ENCODE measurements around the gene SLC25A10.
A peak's percentile ranks its signal among the peaks of the same experiment; 100 is the strongest.

The SLC25A10 gene

GRCh38 chr17:81687770-81688541 is 24.1 kb upstream of the SLC25A10 start:
- no peak for DNase-seq (ENCODE audit: low read depth)

DNA sequence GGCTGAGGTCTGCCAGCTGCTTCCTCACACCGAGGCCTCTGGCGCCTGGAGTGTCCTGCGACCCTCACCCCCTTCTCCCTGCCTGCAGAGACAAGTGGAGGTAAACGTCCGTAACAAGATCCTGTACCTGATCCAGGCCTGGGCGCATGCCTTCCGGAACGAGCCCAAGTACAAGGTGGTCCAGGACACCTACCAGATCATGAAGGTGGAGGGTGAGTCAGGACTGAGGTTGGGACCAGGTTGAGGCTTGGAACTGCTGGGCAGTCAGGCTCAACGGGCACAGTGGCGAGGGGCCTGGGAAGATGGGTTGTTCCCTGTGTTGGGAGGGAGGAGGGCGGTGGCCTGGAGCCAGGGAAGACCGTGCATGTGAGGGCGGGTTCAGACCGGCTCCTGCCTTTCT is 23.5 kb upstream of the SLC25A10 start:
- no peak for DNase-seq (ENCODE audit: low read depth)

DNA sequence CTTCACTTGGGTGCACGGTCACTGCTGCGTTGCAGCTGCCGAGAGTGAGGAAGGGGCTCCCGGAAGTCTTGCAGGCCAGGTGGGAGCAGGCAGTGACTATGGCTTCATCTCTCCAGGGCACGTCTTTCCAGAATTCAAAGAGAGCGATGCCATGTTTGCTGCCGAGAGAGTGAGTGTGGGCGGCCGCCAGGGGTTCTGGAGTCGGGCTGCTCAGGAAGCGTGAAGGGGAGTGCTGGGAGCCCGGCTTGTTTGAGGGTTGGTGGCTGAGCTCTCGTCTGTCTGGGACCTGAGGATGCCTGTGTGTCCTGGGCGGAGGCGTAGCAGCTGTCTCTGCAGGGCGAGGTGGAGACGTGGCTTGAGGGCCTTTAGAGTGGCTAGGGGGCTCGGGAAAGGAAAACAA is 22.0 kb upstream of the SLC25A10 start:
- no peak for DNase-seq (ENCODE audit: low read depth)

DNA sequence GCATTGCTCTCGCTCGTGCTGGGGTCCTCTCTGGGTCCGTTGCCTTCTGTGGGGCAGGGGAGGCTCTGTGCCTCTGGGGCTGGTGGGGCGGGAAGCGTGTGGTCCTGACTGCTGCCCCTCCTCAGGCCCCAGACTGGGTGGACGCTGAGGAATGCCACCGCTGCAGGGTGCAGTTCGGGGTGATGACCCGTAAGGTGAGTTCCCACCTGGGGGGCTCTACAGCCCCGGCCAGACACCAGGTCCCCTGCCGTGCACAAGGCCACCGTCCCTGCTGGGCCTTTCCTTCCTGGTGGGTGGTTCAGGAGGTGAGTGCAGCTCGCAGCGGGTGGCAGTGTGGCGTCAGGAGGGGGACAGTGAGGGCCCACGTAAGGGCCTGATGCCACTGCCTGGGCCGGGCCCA is 21.5 kb upstream of the SLC25A10 start:
- no peak for DNase-seq (ENCODE audit: low read depth)

- DNase-seq (ENCODE audit: low read depth): no peak
Observed at GRCh38 chr17:81691196-81691595, 20.9 kb upstream of the SLC25A10 start.

- no peak for DNase-seq (ENCODE audit: low read depth)
Observed at GRCh38 chr17:81691608-81692007, 20.5 kb upstream of the SLC25A10 start.

DNA sequence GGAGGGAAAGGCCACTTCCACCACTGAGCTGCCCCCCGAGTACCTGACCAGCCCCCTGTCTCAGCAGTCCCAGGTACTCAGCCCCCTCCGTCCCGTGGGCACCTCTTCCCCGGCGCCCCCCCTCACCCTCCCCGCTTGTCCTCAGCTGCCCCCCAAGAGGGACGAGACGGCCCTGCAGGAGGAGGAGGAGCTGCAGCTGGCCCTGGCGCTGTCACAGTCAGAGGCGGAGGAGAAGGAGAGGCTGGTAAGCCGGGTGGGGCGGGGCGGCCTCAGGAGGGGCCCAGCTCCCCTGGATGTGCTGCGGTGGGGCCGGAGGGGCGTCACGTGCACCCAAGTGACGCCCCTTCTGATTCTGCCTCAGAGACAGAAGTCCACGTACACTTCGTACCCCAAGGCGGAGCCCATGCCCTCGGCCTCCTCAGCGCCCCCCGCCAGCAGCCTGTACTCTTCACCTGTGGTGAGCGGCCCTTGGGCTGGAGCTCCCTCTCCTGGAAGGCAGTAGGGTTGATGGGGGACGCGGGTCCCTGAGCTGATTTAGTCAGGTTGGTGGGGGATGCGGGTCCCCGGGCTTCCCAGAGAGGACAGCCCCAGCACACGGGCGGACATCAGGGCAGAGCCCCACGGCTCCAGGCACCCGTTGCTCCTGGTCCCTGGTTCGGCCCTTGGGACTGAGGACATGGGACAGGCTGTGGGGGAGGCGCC is 18.4 kb upstream of the SLC25A10 start:
- DNase-seq (ENCODE audit: low read depth): no peak

DNA sequence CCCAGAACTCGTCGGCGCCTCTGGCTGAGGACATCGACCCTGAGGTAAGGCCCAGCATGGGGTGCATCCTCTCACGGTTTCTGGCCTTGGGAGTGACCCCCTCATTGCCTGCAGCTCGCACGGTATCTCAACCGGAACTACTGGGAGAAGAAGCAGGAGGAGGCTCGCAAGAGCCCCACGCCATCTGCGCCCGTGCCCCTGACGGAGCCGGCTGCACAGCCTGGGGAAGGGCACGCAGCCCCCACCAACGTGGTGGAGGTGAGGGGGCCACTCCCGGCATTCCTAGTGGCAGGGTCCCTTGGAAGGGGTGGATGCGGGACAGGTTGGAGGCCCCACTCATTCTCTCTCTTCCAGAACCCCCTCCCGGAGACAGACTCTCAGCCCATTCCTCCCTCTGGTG is 17.3 kb upstream of the SLC25A10 start:
- no peak for DNase-seq (ENCODE audit: low read depth)

DNA sequence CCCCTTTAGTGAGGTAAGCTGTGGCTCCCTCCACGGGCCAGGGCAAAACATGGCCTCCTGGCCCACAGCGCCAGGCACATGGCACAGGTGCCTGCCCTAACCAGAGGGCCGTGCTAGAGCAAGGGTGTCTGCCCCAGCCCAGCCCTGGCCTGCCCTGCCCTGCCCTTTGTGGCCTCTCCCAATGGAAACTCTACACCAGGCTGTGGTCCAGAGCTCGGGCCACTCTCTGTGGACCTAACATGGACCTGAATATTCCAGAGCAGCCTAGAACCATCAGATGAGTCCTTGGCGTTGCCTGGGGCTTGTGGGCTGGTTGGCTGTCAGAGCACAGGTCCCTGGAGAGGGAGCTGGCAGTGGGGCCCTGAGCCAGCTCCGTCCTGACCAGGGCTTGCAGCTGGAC is 16.9 kb upstream of the SLC25A10 start:
- DNase-seq (ENCODE audit: low read depth): no peak

- DNase-seq (ENCODE audit: low read depth): no peak
Observed at GRCh38 chr17:81695801-81696200, 16.3 kb upstream of the SLC25A10 start.

DNA sequence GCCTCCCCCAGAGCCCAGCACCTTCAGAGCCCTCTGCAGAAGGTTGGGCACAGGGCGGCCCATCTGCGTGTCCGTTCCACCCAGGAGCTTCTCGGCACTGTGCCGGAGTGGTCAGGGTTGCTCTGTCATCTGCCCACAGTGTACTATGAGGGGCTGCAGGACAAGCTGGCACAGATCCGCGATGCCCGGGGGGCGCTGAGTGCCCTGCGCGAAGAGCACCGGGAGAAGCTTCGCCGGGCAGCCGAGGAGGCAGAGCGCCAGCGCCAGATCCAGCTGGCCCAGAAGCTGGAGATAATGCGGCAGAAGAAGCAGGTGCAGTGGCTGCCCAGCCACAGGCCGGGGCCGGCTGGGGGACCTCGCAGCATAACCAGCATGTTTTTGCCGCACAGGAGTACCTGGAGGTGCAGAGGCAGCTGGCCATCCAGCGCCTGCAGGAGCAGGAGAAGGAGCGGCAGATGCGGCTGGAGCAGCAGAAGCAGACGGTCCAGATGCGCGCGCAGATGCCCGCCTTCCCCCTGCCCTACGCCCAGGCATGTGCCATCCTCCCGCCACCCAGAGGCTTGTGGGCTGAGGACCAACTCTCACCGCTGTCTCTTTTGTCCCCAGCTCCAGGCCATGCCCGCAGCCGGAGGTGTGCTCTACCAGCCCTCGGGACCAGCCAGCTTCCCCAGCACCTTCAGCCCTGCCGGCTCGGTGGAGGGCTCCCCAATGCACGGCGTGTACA is 15.7 kb upstream of the SLC25A10 start:
- no peak for DNase-seq (ENCODE audit: low read depth)

DNA sequence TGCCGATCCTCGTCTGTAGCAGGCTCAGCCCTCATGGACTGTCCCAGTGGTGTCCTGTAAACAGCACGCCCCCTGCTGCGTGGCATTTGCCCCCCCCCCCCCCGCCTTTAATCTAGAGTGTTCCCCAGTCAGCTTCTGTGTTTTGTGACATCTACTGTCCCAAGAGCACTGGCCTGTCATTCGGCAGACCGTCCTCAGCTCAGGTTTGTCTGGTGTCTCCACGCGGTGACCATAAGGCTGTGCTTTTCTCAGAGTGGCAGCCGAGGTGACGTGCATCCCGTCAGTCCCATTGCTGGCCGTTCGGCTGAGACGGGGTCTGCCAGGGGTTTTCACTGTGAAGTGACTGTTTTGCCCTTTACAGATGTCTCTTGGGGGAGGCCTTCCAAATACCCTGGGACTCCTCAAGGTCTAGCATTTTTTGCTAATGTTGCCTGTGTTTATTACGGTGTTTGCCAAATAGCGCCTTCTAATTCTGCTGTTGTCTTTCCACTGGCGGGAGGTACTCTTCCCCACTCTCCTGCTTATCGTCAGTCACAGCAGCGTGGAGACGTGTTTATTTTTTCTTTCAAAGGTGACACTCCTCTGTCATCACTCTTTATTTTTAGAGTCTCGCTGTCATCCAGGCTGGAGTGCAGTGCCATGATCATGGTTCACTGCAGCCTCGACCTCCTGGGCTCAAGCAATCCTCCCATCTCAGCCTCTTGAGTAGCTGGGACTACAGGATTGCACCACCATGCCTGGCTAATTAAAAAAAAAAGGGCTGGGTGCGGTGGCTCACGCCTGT is 14.6 kb upstream of the SLC25A10 start:
- no peak for DNase-seq (ENCODE audit: low read depth)

DNA sequence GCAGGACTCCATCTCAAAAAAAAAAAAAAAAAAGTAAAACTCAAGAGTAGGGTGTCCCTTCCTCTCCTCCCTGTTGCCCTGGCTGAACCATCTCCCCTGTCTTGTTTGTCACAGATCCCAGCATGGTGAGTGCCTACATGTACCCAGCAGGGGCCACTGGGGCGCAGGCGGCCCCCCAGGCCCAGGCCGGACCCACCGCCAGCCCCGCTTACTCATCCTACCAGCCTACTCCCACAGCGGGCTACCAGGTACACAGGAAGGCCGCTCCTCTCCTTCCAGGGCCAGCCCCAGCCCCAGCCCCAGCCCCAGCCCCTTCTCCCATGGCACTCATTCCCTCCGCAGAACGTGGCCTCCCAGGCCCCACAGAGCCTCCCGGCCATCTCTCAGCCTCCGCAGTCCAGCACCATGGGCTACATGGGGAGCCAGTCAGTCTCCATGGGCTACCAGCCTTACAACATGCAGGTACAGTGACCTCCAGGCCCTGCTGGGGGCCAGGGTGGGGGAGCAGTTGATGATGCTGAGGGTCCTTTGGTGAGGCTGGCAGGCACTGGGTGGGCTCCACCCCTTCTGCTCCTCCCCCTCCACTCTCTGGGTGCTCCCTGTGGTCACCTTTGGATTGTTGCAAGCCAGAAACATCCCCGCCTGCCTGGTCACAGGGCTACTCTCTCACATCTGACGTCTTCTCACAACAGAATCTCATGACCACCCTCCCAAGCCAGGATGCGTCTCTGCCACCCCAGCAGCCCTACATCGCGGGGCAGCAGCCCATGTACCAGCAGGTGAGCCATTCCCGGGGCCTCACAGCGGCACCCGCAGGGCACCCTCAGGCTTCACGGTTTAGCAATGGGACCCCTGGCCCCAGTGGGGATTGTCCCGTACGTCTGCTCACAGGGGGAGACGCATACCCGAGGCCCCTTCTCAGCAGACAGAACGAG is 11.5 kb upstream of the SLC25A10 start:
- no peak for DNase-seq (ENCODE audit: low read depth)

DNA sequence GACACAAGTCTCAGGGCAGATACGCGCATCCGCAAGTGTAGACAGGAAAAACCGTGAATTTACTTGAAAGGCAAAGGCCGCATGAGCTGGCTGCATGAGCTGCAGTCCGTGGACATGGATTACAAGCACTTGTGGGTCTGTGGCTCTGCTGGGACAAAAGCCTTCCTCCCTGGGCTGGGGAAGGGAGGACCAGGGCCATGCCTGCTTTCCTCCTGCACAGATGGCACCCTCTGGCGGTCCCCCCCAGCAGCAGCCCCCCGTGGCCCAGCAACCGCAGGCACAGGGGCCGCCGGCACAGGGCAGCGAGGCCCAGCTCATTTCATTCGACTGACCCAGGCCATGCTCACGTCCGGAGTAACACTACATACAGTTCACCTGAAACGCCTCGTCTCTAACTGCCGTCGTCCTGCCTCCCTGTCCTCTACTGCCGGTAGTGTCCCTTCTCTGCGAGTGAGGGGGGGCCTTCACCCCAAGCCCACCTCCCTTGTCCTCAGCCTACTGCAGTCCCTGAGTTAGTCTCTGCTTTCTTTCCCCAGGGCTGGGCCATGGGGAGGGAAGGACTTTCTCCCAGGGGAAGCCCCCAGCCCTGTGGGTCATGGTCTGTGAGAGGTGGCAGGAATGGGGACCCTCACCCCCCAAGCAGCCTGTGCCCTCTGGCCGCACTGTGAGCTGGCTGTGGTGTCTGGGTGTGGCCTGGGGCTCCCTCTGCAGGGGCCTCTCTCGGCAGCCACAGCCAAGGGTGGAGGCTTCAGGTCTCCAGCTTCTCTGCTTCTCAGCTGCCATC is 10.6 kb upstream of the SLC25A10 start:
- no peak for DNase-seq (ENCODE audit: low read depth)

- DNase-seq (ENCODE audit: low read depth): peak; percentile 86
Observed at GRCh38 chr17:81702934-81703746, 8.9 kb upstream of the SLC25A10 start, which contains the start of gene MRPL12. Gene MRPL12 (plus strand): TSS chr17:81703367. CDS start chr17:81703502, 135 bp downstream.

DNA sequence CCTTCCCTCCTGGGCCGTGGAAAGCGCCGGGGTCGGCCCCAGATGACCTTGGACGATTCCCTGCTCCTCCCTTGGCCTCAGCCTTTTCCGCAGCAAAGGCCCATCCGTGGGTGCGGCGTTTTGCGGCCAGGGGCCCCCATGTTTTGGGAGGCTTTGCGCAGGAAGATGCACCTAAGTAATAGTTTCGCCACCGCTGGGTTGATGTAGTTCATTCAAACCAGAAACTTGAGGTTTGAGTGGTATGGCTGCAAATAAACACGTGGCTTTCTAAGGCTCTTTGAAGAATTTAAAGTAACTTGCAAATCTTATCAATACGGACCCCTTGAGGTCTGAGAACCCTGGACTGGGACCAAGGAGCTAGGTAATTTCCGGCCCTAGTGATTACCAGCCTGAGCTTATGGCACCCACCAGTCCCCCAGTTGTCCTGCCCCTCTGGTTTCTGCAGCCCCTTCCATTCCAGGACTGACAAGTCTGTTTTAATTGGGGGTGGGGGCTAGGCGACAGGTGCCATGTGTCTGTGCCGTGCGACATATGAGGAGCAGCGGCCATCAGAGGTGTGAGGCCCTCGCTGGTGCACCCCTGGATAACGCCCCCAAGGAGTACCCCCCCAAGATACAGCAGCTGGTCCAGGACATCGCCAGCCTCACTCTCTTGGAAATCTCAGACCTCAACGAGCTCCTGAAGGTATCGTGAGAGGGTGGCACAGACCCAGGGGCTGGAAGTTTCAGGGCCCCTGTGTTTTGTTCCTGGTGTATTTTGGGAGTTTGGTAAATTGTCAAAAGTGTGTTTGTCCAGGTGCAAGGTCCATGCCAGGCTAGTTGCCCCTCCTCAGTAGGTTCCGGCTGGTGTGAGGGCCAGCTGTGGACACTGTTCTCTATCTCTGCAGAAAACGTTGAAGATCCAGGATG is 8.1 kb upstream of the SLC25A10 start:
- DNase-seq (ENCODE audit: low read depth): no peak

GRCh38 chr17:81705518-81706231 is 6.4 kb upstream of the SLC25A10 start:
- no peak for DNase-seq (ENCODE audit: low read depth)

DNA sequence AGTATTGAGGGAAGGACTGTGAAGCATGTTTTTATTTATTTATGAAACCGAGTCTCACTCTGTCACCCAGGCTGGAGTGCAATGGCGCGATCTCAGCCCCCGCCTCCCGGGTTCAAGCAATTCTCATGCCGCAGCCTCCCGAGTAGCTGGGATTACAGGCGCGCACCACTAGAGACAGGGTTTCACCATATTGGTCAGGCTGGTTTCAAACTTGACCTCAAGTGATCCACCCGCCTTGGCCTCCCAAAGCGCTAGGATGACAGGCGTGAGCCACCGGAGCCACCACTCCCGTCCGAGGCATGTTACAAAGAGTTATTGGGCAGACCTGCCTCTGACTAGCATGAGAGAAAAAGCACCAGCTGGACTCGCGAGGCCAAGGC is 5.9 kb upstream of the SLC25A10 start:
- DNase-seq (ENCODE audit: low read depth): no peak
